IMR-90 (cell line): ENCODE measurements around the gene ATP1A1. TPM values are rescaled to one million over a fixed set of nuclear protein-coding genes. Genes with fewer than 3 reads are reported as not detected.

Source experiments
- ATAC-seq: fragments of 200-7000 bp; cut with Tn5 transposase; 2 replicates; pipeline ENCODE4 v1.9.1; 2020; ENCODE audit warnings: low read depth, mild to moderate bottlenecking, moderate library complexity
- BruUV-seq: library from RNA; stranded (reverse); fragments of 400-500 nt; replicated peaks from 2 replicates; lab custom pipeline; 2021; lab: Mats Ljungman, UMichigan
- CTCF ChIA-PET: fragments of 300-600 bp; formaldehyde crosslinking; extraction: SDS; loops from one replicate; lab custom pipeline; 2021; ENCODE audit warnings: antibody characterized with exemption; lab: Yijun Ruan, JAX
- POLR2A ChIA-PET: fragments of 300-600 bp; sonication (Branson Sonifier 250); formaldehyde crosslinking; loops from one replicate; lab custom pipeline; 2022; ENCODE audit warnings: antibody characterized with exemption; ENCODE audit not compliant: unreplicated experiment; lab: Charles Lee
- DNase-seq: peaks from one replicate; pipeline ENCODE4 v3.0.0; 2013
- H2AFZ ChIP-seq: replicated peaks from 2 replicates; pipeline ENCODE3; 2013; ENCODE audit warnings: low read length, mild to moderate bottlenecking; ENCODE audit not compliant: poor library complexity
- H2AK5ac ChIP-seq: 2 replicates; pipeline ENCODE4 v1.6.1; 2013; ENCODE audit warnings: low read depth, low read length, inconsistent platforms
- H2AK9ac ChIP-seq: replicated peaks from 2 replicates; pipeline ENCODE3; 2013; ENCODE audit warnings: mild to moderate bottlenecking, low read depth, low read length, moderate library complexity; ENCODE audit not compliant: poor library complexity
- H2BK120ac ChIP-seq: 2 replicates; pipeline ENCODE4 v1.6.1; 2013; ENCODE audit warnings: low read depth, low read length, inconsistent platforms
- H2BK15ac ChIP-seq: 3 replicates; pipeline ENCODE4 v1.6.1; 2013; ENCODE audit warnings: low read depth, low read length, inconsistent platforms
- H2BK20ac ChIP-seq: 2 replicates; pipeline ENCODE4 v1.6.1; 2013; ENCODE audit warnings: low read depth, mild to moderate bottlenecking, inconsistent platforms, low read length, moderate library complexity
- H2BK5ac ChIP-seq: 2 replicates; pipeline ENCODE4 v1.6.1; 2013; ENCODE audit warnings: mild to moderate bottlenecking, low read depth, low read length, inconsistent platforms; ENCODE audit not compliant: poor library complexity, severe bottlenecking
- H3K14ac ChIP-seq: replicated peaks from 2 replicates; pipeline ENCODE4 v1.6.1; 2013; ENCODE audit warnings: low read depth, low read length, inconsistent platforms
- H3K18ac ChIP-seq: 2 replicates; pipeline ENCODE4 v1.6.1; 2013; ENCODE audit warnings: low read depth, low read length, control low read depth
- H3K23ac ChIP-seq: 2 replicates; pipeline ENCODE4 v1.6.1; 2013; ENCODE audit warnings: low read depth, low read length, inconsistent platforms
- H3K27ac ChIP-seq: 2 replicates; pipeline ENCODE4 v1.5.1; 2013; ENCODE audit warnings: mild to moderate bottlenecking, control low read depth, low read length; ENCODE audit not compliant: insufficient read depth
- H3K27me3 ChIP-seq: 2 replicates; pipeline ENCODE4 v1.6.1; 2013; ENCODE audit warnings: low read length; ENCODE audit not compliant: control insufficient read depth, insufficient read depth
- H3K36me3 ChIP-seq: 2 replicates; pipeline ENCODE4 v1.6.1; 2013; ENCODE audit warnings: low read length, mixed read lengths; ENCODE audit not compliant: control insufficient read depth, insufficient read depth
- H3K4ac ChIP-seq: 2 replicates; pipeline ENCODE4 v1.6.1; 2013; ENCODE audit warnings: low read depth, low read length, inconsistent platforms
- H3K4me1 ChIP-seq: 2 replicates; pipeline ENCODE4 v1.6.1; 2013; ENCODE audit warnings: low read length, mixed read lengths; ENCODE audit not compliant: control insufficient read depth, insufficient read depth
- H3K4me2 ChIP-seq: 2 replicates; pipeline ENCODE4 v1.6.1; 2013; ENCODE audit warnings: low read depth, mild to moderate bottlenecking, control low read depth, low read length, moderate library complexity
- H3K4me3 ChIP-seq: 2 replicates; pipeline ENCODE4 v1.5.1; 2013; ENCODE audit warnings: low read depth, mild to moderate bottlenecking, control low read depth, low read length, moderate library complexity; ENCODE audit not compliant: insufficient read depth
- H3K56ac ChIP-seq: 2 replicates; pipeline ENCODE4 v1.6.1; 2013; ENCODE audit warnings: low read length, inconsistent platforms; ENCODE audit not compliant: insufficient read depth; ENCODE audit errors: extremely low read depth
- H3K79me1 ChIP-seq, 2 experiments: 2 replicates each; pipeline ENCODE4 v1.6.1; 2013; ENCODE audit warnings: low read length in 2 of 2, inconsistent platforms in 1 of 2, low read depth in 1 of 2
- H3K9ac ChIP-seq: 2 replicates; pipeline ENCODE4 v1.6.1; 2013; ENCODE audit warnings: low read depth, low read length, control low read depth
- H3K9me1 ChIP-seq: 2 replicates; pipeline ENCODE4 v1.6.1; 2013; ENCODE audit warnings: low read length, inconsistent platforms; ENCODE audit not compliant: insufficient read depth
- H3K9me3 ChIP-seq: 2 replicates; pipeline ENCODE4 v1.6.1; 2013; ENCODE audit warnings: low read length; ENCODE audit not compliant: control insufficient read depth, insufficient read depth
- H4K20me1 ChIP-seq: 2 replicates; pipeline ENCODE4 v1.6.1; 2013; ENCODE audit warnings: low read length, inconsistent platforms; ENCODE audit not compliant: insufficient read depth
- H4K5ac ChIP-seq: 2 replicates; pipeline ENCODE4 v1.6.1; 2013; ENCODE audit warnings: mild to moderate bottlenecking, low read depth, low read length, control low read depth
- H4K8ac ChIP-seq, 2 experiments: 2 replicates each; pipeline ENCODE4 v1.6.1; 2013; ENCODE audit warnings: low read depth in 2 of 2, low read length in 2 of 2, control low read depth in 1 of 2, inconsistent platforms in 1 of 2
- H4K91ac ChIP-seq: 2 replicates; pipeline ENCODE4 v1.6.1; 2013; ENCODE audit warnings: low read depth, low read length, inconsistent platforms; ENCODE audit not compliant: insufficient read depth
- MAZ ChIP-seq: IDR thresholded peaks from 2 replicates; pipeline ENCODE4 v1.6.1; 2012; ENCODE audit warnings: low read depth, mild to moderate bottlenecking, low read length, improper control_type of control experiment, moderate library complexity, borderline replicate concordance
- MXI1 ChIP-seq: IDR thresholded peaks from 2 replicates; pipeline ENCODE4 v1.6.1; 2012; ENCODE audit warnings: low read depth, mild to moderate bottlenecking, low read length, moderate library complexity, borderline replicate concordance
- RAD21 ChIP-seq: IDR thresholded peaks from 2 replicates; pipeline ENCODE4 v1.6.1; 2012; ENCODE audit warnings: low read length, improper control_type of control experiment
- WGBS, 2 experiments: methylation state at CpG; one replicate each; pipeline versions ENCODE4 v1.1.5 to v1.1.7; 2013; ENCODE audit warnings: missing lambda C conversion rate in 2 of 2; ENCODE audit not compliant: insufficient read length in 1 of 2; ENCODE audit errors: extremely low coverage in 2 of 2; 5-methylcytosine and 5-hydroxymethylcytosine counted together
- dilution Hi-C: fragments of 300-500 bp; cut with HindIII; formaldehyde crosslinking; loops from one replicate; pipeline ENCODE4 v1.14.3; 2018; ENCODE audit warnings: low sequenced_read_pairs; ENCODE audit not compliant: unreplicated experiment
- in situ Hi-C: fragments of 300-500 bp; cut with MboI; formaldehyde crosslinking; loops from 3 replicates; pipeline ENCODE4 v1.14.3; 2019; ENCODE audit warnings: low sequenced_read_pairs, inconsistent platforms, mixed read lengths
- intact Hi-C: fragments of 100-400 bp; cut with micrococcal nuclease; formaldehyde crosslinking; loops from 2 replicates; pipeline ENCODE4 v1.10.0; 2022
- polyA plus RNA-seq, 3 experiments: library from polyadenylated mRNA; depleted of rRNA; stranded (reverse); fragments of >200 nt; gene quantifications; 2 replicates each; pipeline ENCODE4 v1.2.3, GENCODE V29; 2012; ENCODE audit warnings: low replicate concordance in 1 of 3
- total RNA-seq: library from RNA; depleted of rRNA; stranded (reverse); fragments of >200 nt; gene quantifications from 2 replicates; pipeline ENCODE4 v1.2.3, GENCODE V29; 2012

The ATP1A1 gene
- total and polyA plus RNA-seq, 2 of the 4 experiments (the other 2 are of a cell fraction): 116 to 125 TPM

DNA sequence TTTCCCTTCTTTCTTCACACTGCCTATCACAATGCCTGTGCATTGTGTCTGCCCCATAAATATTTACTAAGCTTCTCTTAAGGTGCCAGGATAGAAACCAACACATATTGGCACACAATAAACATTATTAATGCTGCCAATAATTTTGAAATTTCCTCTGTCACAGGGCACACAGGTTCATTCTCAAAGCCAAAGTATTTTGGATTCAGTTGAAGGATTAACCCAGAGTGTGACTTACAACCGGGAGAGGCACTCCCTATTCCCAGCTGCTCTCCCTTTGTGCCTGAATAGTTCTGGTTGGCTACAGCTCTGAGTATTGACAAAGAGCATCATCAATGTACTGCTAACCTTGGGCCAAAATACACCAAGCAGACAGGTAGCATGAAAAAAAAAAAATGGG, 46.6 kb upstream of the ATP1A1 start:
- POLR2A ChIA-PET: no interaction called here
- intact Hi-C loops (loop anchor here (5.0 kb wide), 1 partner anchor 44 kb away; no protein-coding TSS in a partner anchor), dilution Hi-C loops (no loop called here), in situ Hi-C loops (no loop called here)
- no TSS peak for BruUV-seq
- CTCF ChIA-PET: no interaction called here
- Histone ChIP-seq H4K8ac (no peak overlapping the region), H3K4me1 (no peaks in the 10 kb centered on the region), H3K4me2 (no peak overlapping the region), H3K79me1 (no peaks in the 10 kb centered on the region), H4K91ac (no peak overlapping the region), H4K5ac (no peak overlapping the region), H3K36me3 (no peaks in the 10 kb centered on the region), H3K4me3 (no peak overlapping the region), H3K14ac (no peak overlapping the region), H3K27me3 (peaks cover 9% of the 10 kb centered on the region), H3K56ac (no peak overlapping the region), H3K27ac (no peak overlapping the region), H2AK9ac (no peak overlapping the region), H2BK120ac (no peak overlapping the region), H4K20me1 (no peaks in the 10 kb centered on the region), H2BK5ac (no peak overlapping the region), H3K18ac (no peak overlapping the region), H3K9ac (no peak overlapping the region), H3K23ac (no peak overlapping the region), H2BK15ac (no peak overlapping the region), H3K4ac (no peak overlapping the region), H2AFZ (no peak overlapping the region), H2BK20ac (no peak overlapping the region), H2AK5ac (no peak overlapping the region), H3K9me1 (0 out of 2 replicates have a peak, but pooled peaks cover 3% of the 10 kb centered on the region), H3K9me3 (no peaks in the 10 kb centered on the region)
- 80% methylated on average over 1 of the region's 1 CpG; no CpG with 5 or more reads in 1 of the 2 experiments for WGBS, 2 experiments
- TF ChIP-seq RAD21 (no peak), MXI1 (no peak), MAZ (no peak)
- DNase-seq (no peak), ATAC-seq (no peak)
